ENCODE results near the gene NINJ1.

The NINJ1 gene

GRCh38 chr9:93090091-93090655, 43.9 kb downstream of the NINJ1 start:
- no peak for DNase-seq

- no peak for DNase-seq
Measured at GRCh38 chr9:93089481-93089991, 44.5 kb downstream of the NINJ1 start.

GRCh38 chr9:93089024-93089423, 45.0 kb downstream of the NINJ1 start:
- no peak for DNase-seq

GRCh38 chr9:93088656-93089015, 45.4 kb downstream of the NINJ1 start:
- DNase-seq = no peak

- DNase-seq = no peak
Measured at GRCh38 chr9:93087971-93088655, 45.9 kb downstream of the NINJ1 start.

- no peak for DNase-seq
Measured at GRCh38 chr9:93086447-93087224, 47.4 kb downstream of the NINJ1 start.

GRCh38 chr9:93085676-93086075, 48.4 kb downstream of the NINJ1 start:
- no peak for DNase-seq

- DNase-seq = no peak
Measured at GRCh38 chr9:93084471-93084881, 49.6 kb downstream of the NINJ1 start.

- no peak for DNase-seq
Measured at GRCh38 chr9:93083592-93084470, 50.2 kb downstream of the NINJ1 start.

- no peak for DNase-seq
Measured at GRCh38 chr9:93082841-93083411, 51.1 kb downstream of the NINJ1 start.

GRCh38 chr9:93081931-93082330, 52.1 kb downstream of the NINJ1 start:
- no peak for DNase-seq

- peak in 2 of 56 donors; percentile 14 to 25 for DNase-seq
Measured at GRCh38 chr9:93081081-93081529, 52.9 kb downstream of the NINJ1 start.

- DNase-seq = no peak
Measured at GRCh38 chr9:93080406-93080805, 53.6 kb downstream of the NINJ1 start.

GRCh38 chr9:93079371-93079770, 54.7 kb downstream of the NINJ1 start:
- no peak for DNase-seq

- DNase-seq = no peak
Measured at GRCh38 chr9:93077811-93078210, 56.2 kb downstream of the NINJ1 start.

- DNase-seq = no peak
Measured at GRCh38 chr9:93077367-93077766, 56.7 kb downstream of the NINJ1 start.

- no peak for DNase-seq
Measured at GRCh38 chr9:93076792-93077128, 57.3 kb downstream of the NINJ1 start.

- DNase-seq = no peak
Measured at GRCh38 chr9:93076101-93076791, 57.8 kb downstream of the NINJ1 start.

- DNase-seq = peak in 2 of 56 donors; percentile 6 to 18
Measured at GRCh38 chr9:93072383-93072795, 61.7 kb downstream of the NINJ1 start.
